ENCODE measurements around the gene HADH.

Gene HADH

DNA sequence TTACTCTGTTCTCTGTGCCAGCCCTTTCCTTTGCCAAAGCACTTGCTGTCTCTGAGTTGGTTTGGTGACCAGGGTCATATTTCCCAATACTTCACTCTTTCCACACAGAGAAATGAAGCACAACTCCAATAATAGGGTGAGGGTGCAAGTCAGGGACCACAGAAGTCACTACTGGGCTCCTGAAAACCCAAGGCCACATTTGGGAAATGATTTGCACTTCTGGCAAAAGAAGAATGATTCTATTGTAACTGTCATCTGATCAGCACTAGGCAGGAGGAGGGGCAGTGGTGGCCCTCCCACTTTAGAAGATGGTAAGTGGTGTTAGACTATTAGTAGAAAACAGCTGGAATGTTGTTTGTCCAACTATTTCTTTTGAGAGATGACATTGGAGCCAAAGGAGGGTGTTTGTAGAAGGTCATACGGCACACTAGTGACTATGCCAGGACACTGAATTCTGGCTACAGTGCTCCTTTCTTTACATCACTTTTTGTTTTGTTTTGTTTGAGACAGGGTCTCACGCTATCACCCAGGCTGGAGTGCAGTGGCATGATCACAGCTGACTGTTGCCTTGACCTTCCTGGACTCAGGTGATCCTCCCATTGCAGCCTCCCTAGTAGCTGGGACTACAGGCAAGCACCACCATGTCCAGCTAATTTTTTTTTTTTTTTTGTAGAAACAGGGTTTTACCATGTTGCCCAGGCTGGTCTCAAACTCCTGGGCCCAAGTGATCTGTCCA lies 10.8 kb upstream of the HADH start:
- H3K27me3 Mint-ChIP-seq = no peaks in the 10 kb centered on the region
- H3K36me3 Mint-ChIP-seq (ENCODE audit: low read depth) = peaks cover 4% of the 10 kb centered on the region
- H3K27ac Mint-ChIP-seq = no peak overlapping the region
- ATAC-seq = no peak
- no peak overlapping the region for H3K4me3 Mint-ChIP-seq
- peaks cover 5% of the 10 kb centered on the region for H3K4me1 Mint-ChIP-seq
- H3K9me3 Mint-ChIP-seq = peaks cover 10% of the 10 kb centered on the region
- DNase-seq = no peak

- Mint-ChIP-seq H3K9me3 (no peaks in the 10 kb centered on the region), H3K27me3 (no peaks in the 10 kb centered on the region), H3K36me3 (ENCODE audit: low read depth) (peaks cover 8% of the 10 kb centered on the region), H3K4me1 (peaks cover 32% of the 10 kb centered on the region), H3K4me3 (peak overlapping the region; percentile 97), H3K27ac (no peak overlapping the region)
- no peak for ATAC-seq
- DNase-seq = no peak
Observed at GRCh38 chr4:107987916-107988762, 1.6 kb upstream of the HADH start.

GRCh38 chr4:107988763-107989035 lies 990 bp upstream of the HADH start:
- ATAC-seq (no peak), DNase-seq (no peak)
- Mint-ChIP-seq H3K4me1 (peaks cover 36% of the 10 kb centered on the region), H3K4me3 (peak overlapping the region; percentile 97), H3K27ac (no peak overlapping the region), H3K9me3 (no peaks in the 10 kb centered on the region), H3K36me3 (ENCODE audit: low read depth) (peaks cover 8% of the 10 kb centered on the region), H3K27me3 (no peaks in the 10 kb centered on the region)

GRCh38 chr4:107989162-107989536 lies 540 bp upstream of the HADH start:
- Mint-ChIP-seq H3K4me3 (peak overlapping the region; percentile 97), H3K27ac (peak overlapping the region; percentile 93), H3K36me3 (ENCODE audit: low read depth) (peaks cover 8% of the 10 kb centered on the region), H3K27me3 (no peaks in the 10 kb centered on the region), H3K9me3 (no peaks in the 10 kb centered on the region), H3K4me1 (peaks cover 40% of the 10 kb centered on the region)
- ATAC-seq = no peak
- no peak for DNase-seq

DNA sequence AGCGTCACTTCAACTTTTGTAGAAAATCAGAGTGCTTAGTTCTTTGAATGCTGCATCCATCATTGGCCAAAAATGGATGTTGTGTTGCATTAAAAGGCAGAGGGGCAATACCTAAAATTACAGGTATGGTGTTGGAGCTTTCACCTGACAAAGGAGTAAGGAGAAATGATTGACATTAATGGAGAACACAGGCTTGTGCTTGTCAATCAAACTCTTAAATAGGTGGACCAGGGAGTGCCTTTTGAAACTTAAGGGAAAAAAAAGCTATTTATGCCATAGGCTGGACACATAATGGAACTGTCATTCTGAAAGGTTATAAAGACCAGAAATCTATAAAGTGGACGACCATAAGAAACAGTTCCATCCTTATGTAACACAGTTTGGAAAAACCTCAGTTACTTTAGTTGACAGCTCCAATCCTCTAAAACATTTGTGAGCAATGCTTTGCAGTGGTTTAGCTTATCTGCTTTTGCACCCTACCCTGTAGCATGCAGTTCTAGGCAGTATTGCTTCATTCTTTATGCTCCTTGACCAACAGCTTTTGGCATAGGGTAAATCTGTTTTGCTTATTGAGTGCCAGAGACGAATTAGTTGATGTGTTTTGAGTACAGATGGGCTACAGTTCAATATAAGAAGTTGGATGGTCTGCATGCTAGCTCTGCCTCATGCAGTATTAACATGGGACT lies 2.4 kb downstream of the HADH start:
- Mint-ChIP-seq H3K4me3 (peak overlapping the region; percentile 97), H3K36me3 (ENCODE audit: low read depth) (peaks cover 15% of the 10 kb centered on the region), H3K27ac (no peak overlapping the region), H3K27me3 (no peaks in the 10 kb centered on the region), H3K4me1 (peaks cover 55% of the 10 kb centered on the region), H3K9me3 (no peaks in the 10 kb centered on the region)
- DNase-seq (no peak), ATAC-seq (no peak)

DNA sequence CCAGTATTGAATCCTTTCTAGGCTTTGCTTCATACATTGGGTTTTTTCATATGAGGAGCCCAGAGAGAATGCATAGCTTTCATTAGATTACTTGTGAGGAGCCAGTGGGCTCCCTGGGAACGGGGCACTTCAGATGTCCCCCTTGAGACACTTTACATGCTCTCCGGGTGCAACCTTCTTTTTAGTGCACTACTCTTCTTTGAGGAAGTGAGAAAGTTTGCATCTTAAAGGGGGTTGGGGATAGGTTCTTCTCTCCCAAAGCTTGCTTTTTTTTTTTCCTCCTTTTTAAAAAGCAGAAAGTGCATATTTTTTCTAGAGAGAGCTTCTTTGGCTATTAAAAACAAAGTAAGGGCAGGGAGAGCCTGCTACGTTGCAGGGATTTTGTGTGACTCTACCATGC lies 4.3 kb downstream of the HADH start:
- ATAC-seq = no peak
- no peak overlapping the region for H3K27ac Mint-ChIP-seq

GRCh38 chr4:107994894-107995293 lies 5.2 kb downstream of the HADH start:
- no peaks in the 10 kb centered on the region for H3K9me3 Mint-ChIP-seq
- no peak overlapping the region for H3K4me3 Mint-ChIP-seq
- DNase-seq (no peak), ATAC-seq (no peak)
- no peak overlapping the region for H3K27ac Mint-ChIP-seq
- peaks cover 32% of the 10 kb centered on the region for H3K36me3 Mint-ChIP-seq (ENCODE audit: low read depth)
- no peaks in the 10 kb centered on the region for H3K27me3 Mint-ChIP-seq
- peaks cover 54% of the 10 kb centered on the region for H3K4me1 Mint-ChIP-seq

More for the DNA sequence above, 4.3 kb downstream of the HADH start:
- no peak for DNase-seq
- Mint-ChIP-seq H3K4me1 (peaks cover 52% of the 10 kb centered on the region), H3K4me3 (no peak overlapping the region), H3K36me3 (ENCODE audit: low read depth) (peaks cover 23% of the 10 kb centered on the region), H3K27me3 (no peaks in the 10 kb centered on the region), H3K9me3 (no peaks in the 10 kb centered on the region)

- no peak for ATAC-seq
- no peak overlapping the region for H3K4me3 Mint-ChIP-seq
- H3K4me1 Mint-ChIP-seq = peaks cover 42% of the 10 kb centered on the region
- H3K36me3 Mint-ChIP-seq (ENCODE audit: low read depth) = peaks cover 31% of the 10 kb centered on the region
- no peaks in the 10 kb centered on the region for H3K27me3 Mint-ChIP-seq
- no peaks in the 10 kb centered on the region for H3K9me3 Mint-ChIP-seq
- no peak for DNase-seq
- H3K27ac Mint-ChIP-seq = no peak overlapping the region
Observed at GRCh38 chr4:107996949-107997788, 7.5 kb downstream of the HADH start.

GRCh38 chr4:107997794-107998193 lies 8.1 kb downstream of the HADH start:
- Mint-ChIP-seq H3K9me3 (no peaks in the 10 kb centered on the region), H3K4me1 (peaks cover 38% of the 10 kb centered on the region), H3K36me3 (ENCODE audit: low read depth) (peaks cover 31% of the 10 kb centered on the region), H3K27me3 (no peaks in the 10 kb centered on the region), H3K27ac (no peak overlapping the region), H3K4me3 (no peak overlapping the region)
- ATAC-seq (no peak), DNase-seq (no peak)

DNA sequence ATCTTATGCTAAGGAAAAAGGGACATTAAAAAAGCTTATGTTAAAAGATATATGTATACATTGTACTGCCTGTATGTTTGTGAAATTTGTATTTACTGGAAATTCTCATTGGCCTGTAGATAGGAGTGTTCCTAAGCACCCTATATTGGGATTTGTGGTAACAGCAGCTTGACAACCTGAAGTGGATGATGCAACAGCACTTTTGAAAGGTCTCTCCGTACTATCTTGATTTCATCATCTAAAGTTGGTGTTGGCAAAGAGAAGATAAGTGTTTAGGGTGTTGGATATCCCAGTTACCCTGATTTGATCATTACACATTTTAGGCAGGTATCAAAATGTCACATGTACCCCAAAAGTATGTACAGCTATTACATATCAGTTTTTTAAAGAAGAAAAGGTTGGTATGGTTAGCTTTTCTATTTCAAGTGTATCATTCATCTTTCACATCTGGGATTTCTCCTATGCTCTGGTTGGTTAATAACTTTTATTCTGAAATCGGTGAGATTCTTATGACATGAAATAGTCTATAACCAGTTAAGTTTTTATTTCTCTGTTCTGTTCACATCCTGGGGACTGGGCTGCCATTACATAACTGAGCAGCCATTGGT lies 10.3 kb downstream of the HADH start:
- Mint-ChIP-seq H3K9me3 (no peaks in the 10 kb centered on the region), H3K27me3 (no peaks in the 10 kb centered on the region), H3K36me3 (ENCODE audit: low read depth) (peaks cover 30% of the 10 kb centered on the region), H3K27ac (no peak overlapping the region), H3K4me3 (no peak overlapping the region), H3K4me1 (peaks cover 28% of the 10 kb centered on the region)
- DNase-seq (no peak), ATAC-seq (no peak)

- Mint-ChIP-seq H3K4me3 (no peak overlapping the region), H3K27me3 (no peaks in the 10 kb centered on the region), H3K27ac (no peak overlapping the region), H3K36me3 (ENCODE audit: low read depth) (peaks cover 24% of the 10 kb centered on the region), H3K4me1 (peaks cover 32% of the 10 kb centered on the region), H3K9me3 (no peaks in the 10 kb centered on the region)
- no peak for ATAC-seq
- DNase-seq = no peak
Observed at GRCh38 chr4:108001540-108002135, 11.9 kb downstream of the HADH start.

DNA sequence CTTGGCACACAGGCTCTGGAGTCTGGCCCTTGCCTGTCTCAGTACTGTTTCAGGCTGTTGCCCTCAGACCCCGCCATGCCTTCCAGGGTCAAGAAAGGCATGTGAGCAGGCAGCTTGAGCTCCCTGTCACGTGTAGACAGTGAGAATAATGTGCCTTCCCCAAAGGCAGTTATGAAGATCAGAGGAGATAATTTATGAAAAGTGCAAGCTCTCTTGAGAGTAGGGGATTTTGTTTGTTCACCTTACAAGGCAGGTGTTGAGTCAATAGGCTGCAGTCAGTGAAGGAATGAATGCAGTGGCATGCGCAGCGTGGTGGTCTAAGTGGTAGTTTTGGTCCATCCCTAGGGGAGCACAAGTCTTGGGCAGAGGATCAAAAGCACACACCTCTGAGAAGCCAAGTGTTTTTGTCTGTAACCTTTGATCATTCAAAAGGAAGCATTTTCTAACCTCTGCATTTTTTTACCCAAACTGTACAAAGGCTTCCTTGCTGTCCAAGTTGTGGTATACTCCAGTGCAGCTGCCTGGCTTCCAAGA lies 14.4 kb downstream of the HADH start:
- Mint-ChIP-seq H3K36me3 (ENCODE audit: low read depth) (peaks cover 15% of the 10 kb centered on the region), H3K4me1 (peaks cover 28% of the 10 kb centered on the region), H3K27me3 (no peaks in the 10 kb centered on the region), H3K4me3 (no peak overlapping the region), H3K27ac (no peak overlapping the region), H3K9me3 (no peaks in the 10 kb centered on the region)
- no peak for ATAC-seq
- DNase-seq = no peak

- no peak overlapping the region for H3K4me3 Mint-ChIP-seq
- no peaks in the 10 kb centered on the region for H3K27me3 Mint-ChIP-seq
- peaks cover 12% of the 10 kb centered on the region for H3K36me3 Mint-ChIP-seq (ENCODE audit: low read depth)
- no peak for ATAC-seq
- peaks cover 24% of the 10 kb centered on the region for H3K4me1 Mint-ChIP-seq
- DNase-seq = no peak
- no peak overlapping the region for H3K27ac Mint-ChIP-seq
- H3K9me3 Mint-ChIP-seq = no peaks in the 10 kb centered on the region
Observed at GRCh38 chr4:108004646-108005045, 15.0 kb downstream of the HADH start.
